ENCODE results near the gene PRTFDC1.

PRTFDC1 gene

GRCh38 chr10:24850727-24851296 lies 101.6 kb downstream of the PRTFDC1 start:
- TF ChIP-seq CTCF (conservative IDR thresholded peaks at IDR 0.05; ENCODE audit: control insufficient read depth, insufficient read depth, low read depth, low read length), result no peak
- no peak overlapping the region for H3K4me3 ChIP-seq (ENCODE audit: control insufficient read depth, low read depth, low read length)
- no peak for DNase-seq (ENCODE audit: low read depth)

GRCh38 chr10:24849501-24850299 lies 102.7 kb downstream of the PRTFDC1 start:
- H3K4me3 ChIP-seq (ENCODE audit: control insufficient read depth, low read depth, low read length), result no peak overlapping the region
- TF ChIP-seq CTCF (conservative IDR thresholded peaks at IDR 0.05; ENCODE audit: control insufficient read depth, insufficient read depth, low read depth, low read length), result no peak
- DNase-seq (ENCODE audit: low read depth), result no peak

GRCh38 chr10:24849051-24849450 lies 103.4 kb downstream of the PRTFDC1 start:
- no peak for TF ChIP-seq CTCF (conservative IDR thresholded peaks at IDR 0.05; ENCODE audit: control insufficient read depth, insufficient read depth, low read depth, low read length)
- no peak overlapping the region for H3K4me3 ChIP-seq (ENCODE audit: control insufficient read depth, low read depth, low read length)
- no peak for DNase-seq (ENCODE audit: low read depth)

- DNase-seq (ENCODE audit: low read depth), result peak; percentile 37
- no peak for TF ChIP-seq CTCF (conservative IDR thresholded peaks at IDR 0.05; ENCODE audit: control insufficient read depth, insufficient read depth, low read depth, low read length)
- H3K4me3 ChIP-seq (ENCODE audit: control insufficient read depth, low read depth, low read length), result no peak overlapping the region
These were observed 104.2 kb downstream of the PRTFDC1 start for GRCh38 chr10:24848195-24848594.

- H3K4me3 ChIP-seq (ENCODE audit: control insufficient read depth, low read depth, low read length), result no peak overlapping the region
- no peak for DNase-seq (ENCODE audit: low read depth)
- TF ChIP-seq CTCF (conservative IDR thresholded peaks at IDR 0.05; ENCODE audit: control insufficient read depth, insufficient read depth, low read depth, low read length), result no peak
These were observed 105.0 kb downstream of the PRTFDC1 start for GRCh38 chr10:24847112-24848070.

- H3K4me3 ChIP-seq (ENCODE audit: control insufficient read depth, low read depth, low read length), result no peak overlapping the region
- DNase-seq (ENCODE audit: low read depth), result no peak
- no peak for TF ChIP-seq CTCF (conservative IDR thresholded peaks at IDR 0.05; ENCODE audit: control insufficient read depth, insufficient read depth, low read depth, low read length)
These were observed 107.7 kb downstream of the PRTFDC1 start for GRCh38 chr10:24844742-24845141.
